HS-27A (cell line): ENCODE measurements around the gene RNF113B.

Experiments
- DNase-seq: peaks from one replicate; pipeline ENCODE4 v3.0.0-alpha.2; 2012; ENCODE audit warnings: low read depth, missing footprints

The RNF113B gene

DNA sequence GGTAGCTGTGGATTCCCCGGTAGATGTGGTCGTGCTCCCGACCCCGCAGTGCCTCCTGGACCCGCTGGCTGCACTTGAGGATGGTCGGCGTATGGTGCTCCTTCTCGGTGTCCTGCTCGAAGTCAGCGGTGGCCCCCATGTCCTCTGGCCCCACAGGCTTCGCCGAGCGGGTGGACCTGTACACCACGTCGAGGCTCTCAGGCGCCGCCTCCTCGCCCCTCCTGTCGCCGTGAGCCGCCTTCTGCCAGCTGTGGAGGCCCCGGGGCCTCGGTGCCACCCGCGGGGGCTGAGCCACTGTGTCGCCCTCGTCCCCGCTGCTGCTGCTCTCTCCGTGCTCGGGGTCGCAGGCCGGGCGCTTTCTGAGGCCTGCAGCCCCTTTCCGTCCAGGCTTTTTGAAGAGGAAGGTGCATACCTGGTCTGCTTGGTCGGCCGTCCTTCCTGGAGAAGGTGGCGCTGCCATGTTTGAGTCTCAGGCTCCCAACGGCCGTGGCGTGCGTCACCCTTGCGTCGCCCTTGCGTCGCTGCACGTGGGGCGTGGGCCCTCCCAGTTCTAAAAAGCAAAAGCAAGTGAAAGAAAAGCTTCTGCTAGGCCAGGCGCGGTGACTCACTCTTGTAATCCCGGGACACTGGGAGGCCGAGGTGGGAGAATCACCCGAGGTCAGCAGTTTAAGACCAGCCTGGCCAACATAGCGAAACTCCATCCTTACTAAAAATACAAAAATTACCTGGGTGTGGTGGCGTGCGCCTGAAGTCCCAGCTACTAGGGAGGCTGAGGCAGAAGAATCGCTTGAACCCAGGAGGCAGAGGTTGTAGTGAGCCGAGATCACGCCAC lies at the start of gene RNF113B:
TSS of gene RNF113B (minus strand) at position 493 of the 832 bp plus-strand sequence. CDS start at position 460, 33 bp downstream.
- no peak for DNase-seq

DNA sequence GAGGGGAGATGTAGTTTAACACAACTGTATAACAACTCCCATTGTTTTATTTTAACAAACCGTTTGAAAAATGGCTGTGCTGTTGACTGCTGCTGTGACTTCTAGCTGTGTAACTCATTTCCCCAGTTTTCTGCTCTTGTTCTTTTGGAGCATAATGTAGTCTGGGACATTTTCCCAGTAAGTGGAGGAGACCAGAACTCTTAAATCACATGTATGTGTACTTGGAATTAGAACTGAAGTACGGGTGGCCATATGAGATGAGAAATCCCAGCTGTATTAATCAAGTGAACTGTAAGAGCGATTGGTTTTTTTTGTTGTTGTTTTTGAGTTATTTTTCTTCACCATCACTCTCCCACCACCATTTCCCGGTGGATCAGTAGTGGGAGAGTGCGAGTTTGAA lies 49.4 kb upstream of the RNF113B start:
- DNase-seq, result no peak

DNA sequence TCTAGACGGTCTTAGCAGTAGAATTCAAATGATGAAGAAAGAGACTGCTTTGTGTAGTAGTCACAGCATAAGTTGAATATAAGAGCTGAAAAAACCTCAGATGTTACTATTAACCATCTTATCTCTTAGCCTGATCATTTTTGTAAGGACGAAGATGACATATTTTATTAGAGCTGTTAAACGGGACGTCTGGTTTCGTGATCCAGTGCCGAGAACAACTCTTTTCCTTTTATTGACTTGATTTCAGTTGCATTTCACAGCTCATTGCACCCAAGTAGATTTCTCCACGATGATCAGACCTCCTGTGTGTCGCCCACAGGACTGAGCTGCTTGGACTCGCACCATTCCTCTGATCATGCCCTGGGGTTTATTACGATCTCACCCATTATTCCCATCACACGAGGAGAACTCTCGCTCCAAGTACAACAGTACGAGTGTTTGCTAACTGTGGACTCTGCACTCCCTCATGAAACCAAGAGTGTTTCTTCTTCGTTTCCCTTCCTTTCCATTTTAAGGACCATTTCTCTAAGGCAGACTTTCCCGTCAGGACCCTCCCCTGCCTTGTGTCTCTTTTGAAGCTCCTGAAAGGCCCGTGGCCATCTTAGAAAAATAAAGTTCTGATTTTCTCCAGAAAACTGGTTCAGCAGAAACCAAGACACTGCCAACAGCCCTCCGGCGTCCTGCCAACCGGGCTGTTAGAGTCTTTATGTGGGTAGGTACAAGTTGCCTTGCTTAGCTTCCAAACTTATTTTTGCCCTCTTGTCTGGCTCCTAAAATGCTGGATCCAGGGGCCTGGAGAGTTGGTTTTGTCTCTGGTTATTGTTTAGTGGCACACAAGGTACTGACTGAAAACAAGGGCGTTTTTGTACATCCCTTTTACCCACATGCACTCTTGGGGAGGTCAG lies 48.2 kb upstream of the RNF113B start:
- DNase-seq, result no peak

DNA sequence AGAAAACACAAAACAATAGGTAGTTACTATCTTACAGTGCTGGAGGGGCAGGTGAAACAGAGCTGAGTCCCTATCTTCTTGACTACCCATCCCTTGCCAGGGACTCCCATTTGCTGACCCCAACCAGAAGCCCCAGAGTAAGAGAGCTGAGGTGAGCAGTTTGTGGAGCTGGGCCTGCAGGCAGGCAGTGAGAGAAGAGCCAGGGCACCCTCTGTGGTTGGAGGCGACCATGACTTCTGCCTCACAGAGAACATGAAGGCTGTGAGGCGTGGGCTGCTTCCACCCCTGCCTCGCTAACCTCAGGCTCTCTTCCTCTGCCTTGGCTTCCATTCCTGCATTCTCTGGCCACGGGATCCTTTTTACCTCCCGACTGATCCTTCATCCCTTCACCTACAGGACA lies 47.5 kb upstream of the RNF113B start:
- DNase-seq, result no peak

DNA sequence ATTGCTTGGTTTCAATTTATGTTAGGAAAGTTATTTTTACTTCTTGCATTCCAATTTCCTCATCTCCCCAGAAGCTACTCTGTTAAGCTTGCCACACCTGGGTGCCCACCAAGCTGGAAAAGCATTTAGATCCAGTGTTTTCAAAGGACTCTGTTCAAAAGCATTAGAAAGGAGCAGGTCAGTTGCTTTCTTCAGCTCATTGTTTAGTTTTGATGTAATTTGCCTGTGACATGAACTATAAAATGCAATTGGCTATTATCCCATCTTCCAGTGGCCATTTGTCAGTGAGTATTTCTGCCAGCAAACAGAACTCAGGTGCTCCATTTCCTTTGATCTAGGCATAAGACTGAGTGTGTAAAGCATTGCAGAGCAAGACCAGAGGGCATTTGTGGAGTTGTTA lies 46.7 kb upstream of the RNF113B start:
- DNase-seq, result no peak

DNA sequence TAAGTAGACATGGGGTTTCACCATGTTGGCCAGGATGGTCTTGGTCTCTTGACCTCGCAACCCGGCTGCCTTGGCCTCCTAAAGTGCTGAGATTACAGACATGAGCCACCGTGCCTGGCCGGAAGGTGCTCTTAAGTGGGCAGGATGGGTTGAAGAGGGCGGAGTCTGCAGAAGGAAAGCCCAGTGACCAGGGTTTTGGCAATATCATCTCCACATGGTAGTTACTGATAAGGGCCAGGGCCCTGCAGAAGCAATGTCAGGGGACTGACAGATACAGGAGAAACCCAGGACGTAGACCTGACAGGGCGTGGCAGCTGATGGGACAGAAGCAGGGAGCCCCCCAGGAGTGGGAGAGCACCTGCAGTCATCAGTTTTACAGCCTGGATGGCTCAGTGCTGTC lies 45.7 kb upstream of the RNF113B start:
- DNase-seq, result no peak

DNA sequence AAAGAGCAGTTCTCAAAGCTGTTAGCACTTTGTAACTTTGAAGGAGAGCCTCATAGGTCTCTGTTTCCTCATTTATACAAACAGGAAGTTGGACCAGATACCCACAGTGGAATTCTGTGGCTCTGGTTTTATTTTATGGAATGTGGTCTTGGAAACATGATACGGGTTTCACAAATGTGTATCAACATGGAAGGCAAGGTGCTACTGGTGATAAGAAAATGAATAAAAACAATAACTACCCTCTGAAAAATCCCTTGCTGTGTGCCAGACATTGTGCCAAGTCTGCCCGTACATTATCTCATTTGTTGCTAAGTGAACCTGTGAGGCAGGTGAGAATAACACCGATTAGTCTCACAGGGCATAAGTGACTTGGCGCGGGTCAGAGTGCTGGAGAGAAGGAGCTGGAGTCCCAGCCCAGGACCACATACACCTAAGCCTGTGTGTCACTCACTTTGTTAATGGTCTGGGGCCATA lies 45.0 kb upstream of the RNF113B start:
- DNase-seq, result no peak

DNA sequence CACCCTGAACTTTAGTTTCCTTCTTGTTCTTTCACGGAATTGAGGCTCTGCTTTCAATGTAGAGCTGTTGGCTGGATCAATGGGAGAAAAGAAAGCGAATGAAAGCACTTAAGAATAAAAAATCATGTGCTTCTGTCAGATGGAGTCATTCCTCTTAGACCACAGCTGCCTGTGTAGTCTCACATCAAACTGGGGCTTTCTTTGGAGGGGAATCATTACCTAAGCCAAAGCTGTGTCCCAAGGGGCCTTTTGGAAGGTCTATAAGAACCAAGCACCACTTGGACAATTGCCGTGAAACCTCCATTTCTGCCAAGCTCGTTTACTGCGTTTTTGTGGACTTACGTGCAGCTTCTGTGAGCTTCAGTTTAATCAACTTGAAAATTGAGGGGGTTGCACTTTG lies 44.2 kb upstream of the RNF113B start:
- DNase-seq, result no peak

DNA sequence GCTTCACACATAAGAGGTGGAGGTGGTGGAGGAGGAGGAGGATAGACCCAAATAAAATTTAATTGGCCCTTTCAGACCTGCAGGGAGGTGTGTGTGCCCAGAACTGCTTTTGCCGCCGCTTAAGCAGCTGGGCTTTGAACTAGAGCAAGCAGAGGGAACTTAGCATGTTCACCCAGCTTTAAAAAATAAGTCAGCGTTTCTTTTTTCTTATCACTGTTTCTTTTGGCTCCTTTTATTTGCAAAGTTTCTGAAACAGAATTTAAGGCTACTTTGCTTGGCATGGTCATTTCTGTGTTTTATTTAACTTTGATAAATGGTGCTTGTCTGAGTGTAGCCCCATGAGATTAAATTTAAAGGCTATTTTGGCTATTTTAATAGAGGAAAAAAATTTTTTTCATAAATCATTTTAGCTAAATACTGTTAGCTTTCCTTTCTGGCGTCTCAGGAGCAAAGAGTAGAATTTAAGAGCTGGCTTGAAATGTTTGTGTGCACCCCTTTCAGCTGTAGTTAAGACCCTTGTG lies 43.3 kb upstream of the RNF113B start:
- no peak for DNase-seq

DNA sequence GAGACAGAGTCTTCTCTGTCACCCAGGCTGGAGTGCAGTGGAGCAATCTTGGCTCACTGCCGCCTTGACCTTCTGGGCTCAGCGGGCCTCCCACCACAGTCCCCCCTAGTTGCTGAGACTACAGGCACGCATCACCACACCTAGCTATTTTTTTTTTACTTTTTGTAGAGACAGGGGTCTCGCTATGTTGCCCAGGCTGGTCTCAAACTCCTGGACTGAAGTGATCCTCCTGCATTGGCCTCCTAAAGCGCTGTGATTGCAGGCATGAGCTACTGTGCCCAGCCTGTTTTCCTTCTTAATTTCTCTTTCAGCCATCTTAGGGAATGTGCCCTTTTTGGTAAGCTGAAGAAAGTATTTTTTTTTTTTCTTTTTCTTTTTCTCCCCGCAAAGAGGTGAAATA lies 42.6 kb upstream of the RNF113B start:
- no peak for DNase-seq

DNA sequence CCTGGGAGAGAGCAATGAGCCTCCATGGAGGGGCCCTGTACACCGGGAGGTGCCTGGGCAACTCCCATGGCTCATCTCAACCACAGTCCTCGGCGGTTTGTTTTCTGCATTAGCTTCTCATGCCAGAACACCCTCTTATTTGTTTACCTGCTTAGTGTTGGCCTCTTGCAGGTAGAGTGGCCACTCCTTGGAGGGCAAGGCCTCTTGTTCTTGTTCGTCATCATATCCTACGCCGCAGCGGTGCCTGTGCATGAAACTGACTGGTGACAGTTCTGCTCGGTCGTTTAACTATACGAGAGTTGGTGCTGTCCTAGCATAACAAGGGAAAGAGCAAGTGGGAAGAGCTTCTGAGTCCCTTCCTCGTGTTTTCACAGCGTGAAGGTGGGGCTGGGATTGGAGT lies 40.5 kb upstream of the RNF113B start:
- no peak for DNase-seq

DNA sequence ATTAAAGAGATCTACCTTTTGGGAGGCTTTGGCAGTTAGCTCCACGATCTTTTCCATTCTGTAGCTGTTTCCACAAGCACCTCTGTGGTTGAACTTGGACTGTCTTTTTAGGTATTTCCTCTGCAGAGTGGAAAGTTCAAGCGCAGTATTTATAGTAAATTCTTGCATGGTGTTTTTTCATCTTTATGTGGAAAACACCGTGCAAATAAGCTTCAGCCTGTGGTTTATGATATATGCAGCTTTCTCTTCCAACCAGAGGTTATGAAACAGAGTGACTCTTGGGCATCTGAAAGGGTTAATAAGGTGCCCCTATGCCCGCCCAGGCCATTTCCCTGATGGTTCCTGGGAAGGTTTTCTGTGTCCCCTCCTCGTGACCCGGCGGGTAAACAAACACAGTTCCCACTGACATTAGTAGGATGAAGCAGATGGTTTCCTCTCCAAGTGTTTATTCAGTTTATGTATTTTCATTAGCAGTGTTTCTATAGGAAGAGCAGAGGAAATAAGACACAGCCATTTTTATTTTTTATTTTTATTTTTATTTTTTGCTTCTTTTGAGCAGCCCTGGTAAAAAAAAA lies 39.7 kb upstream of the RNF113B start:
- no peak for DNase-seq

DNA sequence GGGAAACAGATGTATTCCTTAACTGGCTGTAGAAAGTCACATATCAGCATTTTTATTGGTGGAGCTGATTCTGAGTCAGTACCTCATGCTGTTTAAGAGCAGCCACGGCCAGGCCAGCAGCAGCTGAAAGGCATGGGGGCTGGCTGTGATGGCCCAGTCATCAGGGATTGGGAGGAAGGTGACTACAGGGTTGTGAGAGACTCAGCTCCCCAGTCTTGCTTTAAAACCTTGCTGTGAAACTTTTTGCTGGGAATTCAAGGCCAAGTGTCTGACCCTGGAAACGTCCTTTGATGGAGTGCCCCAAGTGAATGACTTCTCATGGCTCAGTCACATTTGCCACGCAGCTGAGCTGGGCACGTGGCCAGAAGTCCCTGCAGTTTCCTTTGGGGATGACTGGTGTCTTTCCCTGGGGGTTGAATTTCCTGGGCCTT lies 39.1 kb upstream of the RNF113B start:
- DNase-seq, result no peak

DNA sequence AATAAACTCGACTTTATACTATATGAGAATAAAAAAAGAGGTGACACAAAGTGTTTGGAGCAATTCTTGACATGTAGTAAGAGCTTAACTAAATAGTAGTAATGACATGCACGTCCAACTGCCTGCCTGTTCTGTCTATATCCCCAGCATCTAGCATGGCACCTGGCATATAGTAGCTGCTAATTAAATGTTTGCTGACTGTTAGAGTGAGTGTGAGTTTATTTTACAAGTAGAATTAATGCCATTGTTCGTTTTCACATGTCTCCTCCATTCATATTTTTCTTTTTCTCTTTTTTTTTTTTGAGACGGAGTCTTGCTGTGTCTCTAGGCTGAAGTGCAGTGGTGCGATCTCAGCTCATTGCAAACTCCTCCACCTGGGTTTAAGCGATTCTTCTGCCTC lies 38.4 kb upstream of the RNF113B start:
- no peak for DNase-seq

DNA sequence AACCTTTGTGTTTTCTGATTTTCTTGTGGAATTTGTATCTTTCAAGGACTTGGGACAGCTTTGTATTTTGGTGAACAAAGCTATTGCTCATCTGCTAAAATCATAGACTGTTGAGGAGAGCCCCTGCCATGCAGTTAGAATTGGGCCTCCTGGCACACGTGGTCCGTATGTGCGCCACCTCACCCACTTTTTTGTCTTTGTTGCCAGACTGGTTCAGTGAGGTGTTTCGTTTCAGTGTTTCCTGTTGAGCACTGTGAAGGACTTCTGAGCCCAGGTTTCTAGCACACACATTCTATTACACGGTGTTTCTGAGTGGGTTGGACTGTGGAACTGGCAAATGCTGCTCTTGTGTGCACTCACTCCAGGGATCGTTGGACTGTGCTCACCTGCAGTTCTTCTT lies 37.6 kb upstream of the RNF113B start:
- no peak for DNase-seq

DNA sequence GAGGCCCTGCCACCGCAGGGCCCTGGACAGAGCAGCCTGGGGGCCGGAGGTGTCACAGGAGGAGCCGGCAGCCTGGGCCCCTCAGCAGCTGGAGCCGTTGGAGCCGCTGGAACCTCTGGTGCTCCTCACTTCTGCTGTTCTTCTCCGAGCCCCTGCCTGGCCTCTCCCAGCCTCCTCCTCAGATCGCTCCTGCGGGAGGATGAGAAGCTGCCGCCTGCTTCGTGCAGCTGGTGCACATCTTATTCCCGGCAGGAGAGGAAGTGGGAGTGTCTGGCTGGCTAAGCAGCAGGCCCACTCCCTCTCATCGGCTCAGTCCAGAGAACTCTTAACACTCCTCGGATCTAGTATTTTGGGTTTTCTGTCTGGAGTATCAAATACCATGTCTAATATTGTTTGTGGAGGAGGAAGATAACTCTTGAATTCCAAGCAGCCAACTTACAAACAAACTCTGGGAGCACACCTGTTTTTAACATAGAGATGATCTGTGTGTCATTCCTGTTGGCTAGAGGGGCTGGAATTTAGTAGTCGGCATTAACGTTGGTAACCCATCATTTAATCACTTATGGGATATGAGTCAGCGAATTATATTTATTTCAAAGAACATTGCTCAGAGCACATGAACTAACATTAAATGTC lies 37.1 kb upstream of the RNF113B start:
- no peak for DNase-seq

DNA sequence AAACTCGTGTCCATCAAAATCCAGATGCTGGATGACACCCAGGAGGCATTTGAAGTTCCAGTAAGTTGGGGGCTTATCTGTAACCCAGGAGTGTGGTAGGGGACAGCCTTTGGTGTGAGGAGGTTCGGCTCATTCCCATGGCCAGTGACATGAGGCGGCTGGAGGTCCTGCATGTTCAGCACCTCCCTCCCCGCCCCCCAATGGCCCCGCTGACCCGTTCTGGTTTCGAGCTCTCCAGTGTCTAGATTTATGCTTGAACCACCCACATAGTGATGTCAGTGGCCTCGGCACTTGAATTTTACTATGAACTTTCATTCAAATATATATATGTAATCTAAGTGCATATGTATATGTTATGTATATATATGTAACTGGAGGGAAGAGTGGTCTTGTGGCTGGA lies 36.3 kb upstream of the RNF113B start:
- DNase-seq, result no peak

DNA sequence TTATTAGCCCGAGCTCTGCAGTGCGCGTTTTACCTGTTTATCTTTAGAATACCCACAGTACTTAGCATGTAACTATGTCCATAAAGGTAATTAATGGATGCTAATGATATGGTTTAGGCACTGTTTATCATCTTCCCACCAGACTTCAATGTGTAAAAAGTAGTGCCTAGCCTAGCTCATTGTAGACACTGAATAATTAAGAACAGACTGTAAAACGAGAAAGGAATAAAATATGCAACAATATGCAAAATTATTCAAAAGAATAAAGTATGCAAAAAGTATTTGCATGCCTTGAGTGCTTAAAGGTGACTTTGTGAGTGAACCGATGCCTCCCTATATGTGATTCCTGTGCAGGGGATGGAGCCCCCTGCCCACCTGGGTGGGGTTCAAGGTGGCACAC lies 35.7 kb upstream of the RNF113B start:
- DNase-seq, result no peak

DNA sequence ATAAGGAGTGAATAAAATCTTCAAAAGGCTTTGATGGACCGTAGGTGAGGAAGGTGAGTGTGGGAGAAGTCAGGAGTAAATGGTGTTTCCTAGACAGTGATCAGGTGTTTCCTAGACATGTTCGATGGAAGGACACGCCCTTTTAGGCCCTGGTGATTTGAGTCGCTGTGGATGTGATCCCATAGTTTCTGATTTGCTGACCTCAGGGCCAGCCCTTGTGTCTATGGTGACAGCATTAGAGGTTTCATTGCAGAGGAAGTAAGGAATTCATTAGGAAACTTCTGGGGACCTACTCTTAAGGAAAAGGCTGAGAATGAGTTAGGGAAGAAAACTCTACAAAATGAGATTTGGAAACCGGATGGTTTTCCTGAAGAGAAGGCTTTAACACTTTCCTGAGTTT lies 31.5 kb upstream of the RNF113B start:
- DNase-seq, result no peak

DNA sequence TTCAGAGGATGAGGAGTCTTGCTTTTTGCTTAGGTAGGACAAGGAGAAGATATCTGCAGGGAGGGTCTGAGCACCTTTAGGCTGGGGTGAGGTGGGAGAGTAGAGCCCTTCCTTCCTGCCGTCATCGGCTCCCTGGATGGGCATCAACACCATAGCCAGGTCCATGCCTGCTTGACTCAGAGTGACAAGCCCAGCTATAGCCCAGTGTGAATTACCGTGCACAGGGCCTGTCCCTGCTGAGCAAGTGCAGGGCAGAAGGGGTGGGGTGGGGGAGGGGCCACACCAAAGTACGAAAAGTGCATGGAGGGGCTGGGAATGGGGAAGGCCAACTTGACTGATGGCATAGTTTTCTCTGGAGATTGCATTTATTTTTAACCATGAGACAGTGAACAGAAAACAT lies 30.3 kb upstream of the RNF113B start:
- no peak for DNase-seq

DNA sequence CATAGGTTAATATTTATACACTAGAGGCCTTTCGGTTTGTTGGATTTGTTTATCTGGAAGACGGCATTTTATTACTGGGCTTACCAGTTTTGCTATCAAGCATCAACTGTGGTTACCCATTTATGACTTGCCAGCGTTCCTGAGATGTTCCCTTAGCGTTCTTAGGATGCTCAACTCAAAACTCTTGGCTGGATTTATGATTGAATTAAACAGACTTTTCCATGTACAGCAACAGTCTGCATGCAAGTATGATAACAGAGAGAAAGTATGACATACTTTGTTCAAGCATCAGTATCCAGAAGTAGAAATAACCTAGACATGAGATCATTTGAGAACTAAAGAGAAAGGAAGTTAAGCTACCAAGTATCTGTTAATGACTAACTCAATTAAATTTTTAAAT lies 29.9 kb upstream of the RNF113B start:
- DNase-seq, result no peak

DNA sequence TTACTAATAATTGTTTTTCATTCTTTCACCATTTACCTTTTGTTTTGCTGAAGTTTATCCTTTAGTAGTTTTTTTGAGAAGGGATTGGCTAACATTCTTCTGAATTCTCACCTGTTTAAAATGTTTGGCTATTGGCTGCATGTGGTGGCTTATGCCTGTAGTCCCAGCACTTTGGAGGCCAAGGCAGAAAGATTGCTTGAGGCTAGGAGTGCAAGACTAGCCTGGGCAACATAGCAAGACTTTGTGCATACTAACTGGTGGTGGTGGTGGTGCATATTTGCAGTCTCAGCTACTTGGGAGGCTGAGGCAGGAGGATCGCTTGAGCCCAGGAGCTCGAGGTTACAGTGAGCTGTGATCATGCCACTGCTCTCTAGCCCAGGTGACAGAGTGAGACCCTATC lies 27.5 kb upstream of the RNF113B start:
- DNase-seq, result no peak
